Measurements from ENCODE around the gene NEK6. TPM values are rescaled to one million over a fixed set of nuclear protein-coding genes. Genes with fewer than 3 reads are reported as not detected.

NEK6 gene
- total and polyA plus RNA-seq, 9 of the 15 experiments (the other 6 are each of a cell fraction or from before 2014, with no cell fraction given), result 3.1 to 19.0 (median 8.4) TPM

DNA sequence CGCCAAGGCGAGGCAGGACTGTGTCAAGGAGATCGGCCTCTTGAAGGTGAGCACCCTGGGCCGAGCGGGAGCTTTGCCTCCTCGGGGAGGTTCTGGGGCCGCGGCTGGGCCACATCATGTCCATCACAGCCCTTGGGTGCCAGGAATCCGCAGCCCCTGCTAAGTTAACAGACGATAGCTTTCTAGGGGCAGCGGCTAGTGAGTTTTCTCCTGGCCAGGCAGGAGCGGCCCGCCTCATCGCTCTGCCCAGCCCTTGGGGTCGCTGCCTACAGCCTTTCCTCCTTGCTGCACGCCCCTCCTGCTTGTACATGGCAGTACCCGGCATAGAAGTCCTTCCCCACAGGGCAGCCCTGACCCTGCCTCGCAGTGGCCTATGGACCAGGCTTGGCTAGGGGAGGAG is 56.2 kb downstream of the NEK6 start (continued):
- no peak for TF ChIP-seq HOXB6 (CRISPR knock-in tag; IDR thresholded peaks at IDR 0.05; ENCODE audit: borderline replicate concordance)
- TF ChIP-seq NFXL1 (CRISPR knock-in tag; IDR thresholded peaks at IDR 0.05), result no peak
- TF ChIP-seq ESRRA (IDR thresholded peaks at IDR 0.05; ENCODE audit: borderline replicate concordance, low read depth), result no peak
- no peak for TF ChIP-seq PCBP2 (IDR thresholded peaks at IDR 0.05; ENCODE audit: low read depth, low read length, poor library complexity, severe bottlenecking)

DNA sequence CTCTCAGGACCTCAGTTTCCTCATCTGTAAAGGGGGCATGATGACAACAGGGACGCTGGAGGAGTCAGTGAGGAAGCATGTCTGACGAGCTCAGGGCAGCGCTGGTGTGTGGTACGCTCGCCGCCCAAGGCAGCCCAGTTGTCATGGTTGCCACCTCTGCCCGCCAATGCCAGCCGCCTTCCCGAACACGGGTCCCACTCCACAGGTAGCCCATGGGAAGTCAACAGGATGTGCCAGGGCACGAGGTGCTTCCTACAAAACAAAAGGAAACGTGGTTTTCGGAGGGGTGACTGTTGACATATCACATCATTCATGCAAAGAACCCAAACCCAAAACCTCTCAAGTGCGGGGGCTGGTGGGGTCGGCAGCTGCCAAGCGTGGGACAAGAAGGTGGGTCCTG is 58.1 kb downstream of the NEK6 start:
- Histone ChIP-seq H3K27me3 (ENCODE audit: control insufficient read depth in 2 of 2, insufficient read depth in 2 of 2, low read length in 2 of 2) (no peaks in the 10 kb centered on the region), H3K9me1 (ENCODE audit: control insufficient read depth, insufficient read depth, low read length) (peaks cover 2% of the 10 kb centered on the region), H2AFZ (ENCODE audit: low read depth, low read length) (no peak overlapping the region), H3K4me1 (replicated peaks in 1 of 2; ENCODE audit: control insufficient read depth in 2 of 2, insufficient read depth in 2 of 2, low read length in 2 of 2) (peaks cover 0 to 9% of the 10 kb centered on the region in 2 experiments; a peak in 1 of 5 replicates), H3K79me2 (ENCODE audit: control insufficient read depth, insufficient read depth, low read length) (no peaks in the 10 kb centered on the region), H3K4me2 (ENCODE audit: insufficient read depth, low read length) (no peak overlapping the region), H3K27ac (ENCODE audit: extremely low read depth, low read depth, low read length) (no peak overlapping the region), H4K20me1 (replicated peaks; ENCODE audit: control insufficient read depth, insufficient read depth, low read length) (peaks cover 10% of the 10 kb centered on the region; the same call in 1 of the 2 replicates), H3K36me3 (ENCODE audit: control insufficient read depth, insufficient read depth, low read length) (no peaks in the 10 kb centered on the region; the same call in 2 of the 3 replicates), H3K9me3 (replicated peaks; ENCODE audit: control insufficient read depth, insufficient read depth, low read depth, low read length) (no peaks in the 10 kb centered on the region), H3K9ac (ENCODE audit: insufficient read depth in 1 of 2, low read depth in 2 of 2, low read length in 2 of 2) (no peak overlapping the region), H3K4me3 (no peak overlapping the region)
- TF ChIP-seq XRCC3 (IDR thresholded peaks at IDR 0.05), result no peak
- TF ChIP-seq EP300 (IDR thresholded peaks at IDR 0.05; ENCODE audit: low read length), result no peak
- TF ChIP-seq, protein P1, sequence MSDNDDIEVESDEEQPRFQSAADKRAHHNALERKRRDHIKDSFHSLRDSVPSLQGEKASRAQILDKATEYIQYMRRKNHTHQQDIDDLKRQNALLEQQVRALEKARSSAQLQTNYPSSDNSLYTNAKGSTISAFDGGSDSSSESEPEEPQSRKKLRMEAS (CRISPR knock-in tag; IDR thresholded peaks at IDR 0.05), result no peak
- TF ChIP-seq HCFC1 (IDR thresholded peaks at IDR 0.05; ENCODE audit: low read depth, low read length), result no peak
- TF ChIP-seq POU5F1 (IDR thresholded peaks at IDR 0.05; ENCODE audit: borderline replicate concordance, low read depth, low read length, partially characterized antibody), result no peak
- no peak for TF ChIP-seq ZNF253 (CRISPR knock-in tag; conservative IDR thresholded peaks at IDR 0.05)
- TF ChIP-seq SIN3B (IDR thresholded peaks at IDR 0.05; ENCODE audit: low read depth), result no peak
- no peak for TF ChIP-seq ZNF77 (CRISPR knock-in tag; IDR thresholded peaks at IDR 0.05)
- in situ Hi-C loops (cut with MboI) (loop anchor here (25.0 kb wide), 1 partner anchor 779 kb away; no protein-coding TSS in a partner anchor), intact Hi-C loops (cut with micrococcal nuclease) (no loop called here)
- ChIA-PET POLR2A (interaction anchor here (0.6 kb wide), 2 partner anchors 41 to 45 kb away, joined by 3 read pairs; no protein-coding TSS in a partner anchor), CTCF (ENCODE audit: low intra/inter-chr PET ratio) (no interaction called here)
- ATAC-seq, result no peak
- FAIRE-seq, result no peak
- no peak for DNase-seq (ENCODE audit: extremely low read depth in 1 of 4, low spot score in 3 of 4)
- WGBS (ENCODE audit: insufficient coverage, low coverage, missing lambda C conversion rate), result 54% methylated on average over 16 of the region's 16 CpGs
- no TSS peak for BruUV-seq (replicated peaks)

Measured in K562 (cell line).